Measurements from ENCODE around the gene CDC42EP5.
"Not testable (repeated sequence)": the region's sequence is repeated elsewhere in the genome, so short reads cannot be mapped to it uniquely, and the experiment has no call there.

The CDC42EP5 gene

DNA sequence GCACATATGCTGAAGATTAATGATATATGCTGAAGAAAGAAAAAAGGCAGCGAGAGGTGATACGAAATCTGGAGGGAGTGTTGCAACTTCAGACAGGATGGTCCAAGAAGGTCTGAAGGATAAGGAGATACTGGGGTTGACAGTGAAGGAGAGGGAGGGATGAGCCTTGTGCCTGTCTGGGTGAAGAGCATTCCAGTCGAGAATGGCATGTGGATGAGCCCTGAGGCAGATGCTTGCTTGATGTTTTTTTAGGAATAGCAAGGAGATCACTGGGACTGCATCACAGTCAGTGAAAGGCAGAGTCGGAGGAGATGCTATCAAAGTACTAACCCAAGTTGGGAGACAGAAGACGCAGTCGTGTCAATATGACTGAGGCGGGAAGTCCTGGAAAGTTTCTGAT lies 16.2 kb upstream of the CDC42EP5 start:
- no peak for DNase-seq

- DNase-seq = no peak
Measured at GRCh38 chr19:54485851-54486250, 12.8 kb upstream of the CDC42EP5 start.

- DNase-seq = no peak
Measured at GRCh38 chr19:54484451-54484850, 11.4 kb upstream of the CDC42EP5 start.

- no peak for DNase-seq
Measured at GRCh38 chr19:54482889-54483288, 9.8 kb upstream of the CDC42EP5 start.

DNA sequence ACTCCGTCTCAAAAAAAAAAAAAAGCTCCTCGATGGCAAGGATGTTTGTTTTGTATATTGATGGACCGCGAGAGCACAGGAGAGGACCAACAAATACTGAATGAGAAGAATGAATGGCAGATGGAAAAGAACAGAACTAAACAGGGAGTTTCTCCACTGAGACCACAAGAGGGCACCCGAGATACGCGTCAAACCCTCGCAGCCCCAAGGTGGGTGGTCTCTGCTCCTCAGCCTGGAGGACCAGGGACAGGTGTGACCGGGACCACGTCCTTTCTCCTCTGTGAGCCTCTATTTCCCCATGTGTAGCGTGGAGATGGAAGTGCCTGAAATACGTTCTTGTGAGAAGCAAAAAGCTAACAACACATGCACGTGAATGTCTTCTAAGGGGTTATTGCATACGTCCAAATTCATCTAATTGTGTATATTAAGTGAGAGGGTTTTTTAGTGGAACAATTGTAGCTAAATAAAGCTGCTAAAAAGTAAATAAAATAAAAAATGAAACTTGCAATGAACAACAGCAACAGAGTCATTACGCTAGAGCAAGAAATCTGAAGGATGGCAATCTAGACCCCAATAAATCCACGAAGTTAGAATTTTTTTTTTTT lies 8.3 kb upstream of the CDC42EP5 start:
- peak; percentile 66 for DNase-seq

DNA sequence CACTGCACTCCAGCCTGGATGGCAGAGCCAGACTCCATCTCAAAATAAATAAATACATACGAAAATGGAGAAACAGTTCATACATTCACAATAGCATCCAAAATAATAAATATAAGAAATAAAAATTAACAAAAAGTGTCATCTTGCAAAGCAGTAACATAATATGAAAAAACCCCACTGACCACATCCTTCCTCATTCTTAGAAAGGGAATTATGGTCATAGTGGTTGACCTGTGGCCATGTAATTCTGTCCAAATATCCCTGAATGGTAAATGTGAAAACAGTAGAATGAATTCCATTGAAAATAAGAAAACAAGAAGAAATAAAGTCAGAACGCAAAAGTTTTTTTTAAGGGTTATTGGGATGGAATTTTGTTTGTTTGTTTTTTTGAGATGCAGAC lies 7.0 kb upstream of the CDC42EP5 start:
- no peak for DNase-seq

DNA sequence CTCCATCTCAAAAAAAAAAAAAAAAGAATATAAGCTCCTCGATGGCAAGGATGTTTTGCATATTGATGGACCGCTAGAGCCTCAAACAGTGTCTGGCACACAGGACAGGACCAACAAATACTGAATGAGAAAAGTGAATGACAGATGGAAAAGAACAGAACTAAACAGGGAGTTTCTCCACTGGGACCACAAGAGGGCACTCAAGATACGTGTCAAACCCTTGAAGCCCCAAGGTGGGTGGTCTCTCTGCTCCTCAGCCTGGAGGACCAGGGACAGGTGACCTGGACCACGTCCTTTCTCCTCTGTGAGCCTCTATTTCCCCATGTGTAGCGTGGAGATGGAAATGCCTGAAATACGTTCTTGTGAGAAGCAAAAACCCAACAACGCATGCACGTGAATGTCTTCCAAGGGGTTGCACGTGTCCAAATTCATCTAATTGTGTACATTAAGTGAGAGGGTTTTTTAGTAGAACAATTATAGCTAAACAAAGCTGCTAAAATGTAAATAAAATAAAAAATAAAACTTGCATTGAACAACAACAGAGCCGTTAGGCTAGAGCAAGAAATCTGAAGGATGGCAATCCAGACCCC lies 5.7 kb upstream of the CDC42EP5 start:
- peak; percentile 56 for DNase-seq

GRCh38 chr19:54477650-54478049 lies 4.6 kb upstream of the CDC42EP5 start:
- DNase-seq = no peak

DNA sequence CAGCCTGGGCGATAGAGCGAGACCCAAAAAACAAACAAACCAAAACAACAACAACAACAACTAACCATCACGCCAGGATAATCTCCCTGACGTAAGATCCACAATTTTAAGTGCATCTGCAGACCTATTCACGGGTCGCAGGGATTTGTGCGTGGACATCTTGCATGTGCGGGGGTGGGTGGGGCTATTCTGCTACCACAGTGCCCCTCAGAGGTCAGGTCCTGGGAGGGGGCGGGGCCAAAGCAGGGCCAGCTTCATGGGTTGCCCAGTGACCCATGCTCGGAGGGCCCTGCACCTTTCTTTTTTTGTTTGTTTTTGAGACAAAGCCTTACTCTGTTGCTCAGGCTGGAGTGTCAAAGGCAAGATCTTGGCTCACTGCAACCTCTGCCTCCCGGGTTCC lies 2.6 kb upstream of the CDC42EP5 start:
- no peak for DNase-seq

- no peak for DNase-seq
Measured at GRCh38 chr19:54473892-54474372, 836 bp upstream of the CDC42EP5 start.

DNA sequence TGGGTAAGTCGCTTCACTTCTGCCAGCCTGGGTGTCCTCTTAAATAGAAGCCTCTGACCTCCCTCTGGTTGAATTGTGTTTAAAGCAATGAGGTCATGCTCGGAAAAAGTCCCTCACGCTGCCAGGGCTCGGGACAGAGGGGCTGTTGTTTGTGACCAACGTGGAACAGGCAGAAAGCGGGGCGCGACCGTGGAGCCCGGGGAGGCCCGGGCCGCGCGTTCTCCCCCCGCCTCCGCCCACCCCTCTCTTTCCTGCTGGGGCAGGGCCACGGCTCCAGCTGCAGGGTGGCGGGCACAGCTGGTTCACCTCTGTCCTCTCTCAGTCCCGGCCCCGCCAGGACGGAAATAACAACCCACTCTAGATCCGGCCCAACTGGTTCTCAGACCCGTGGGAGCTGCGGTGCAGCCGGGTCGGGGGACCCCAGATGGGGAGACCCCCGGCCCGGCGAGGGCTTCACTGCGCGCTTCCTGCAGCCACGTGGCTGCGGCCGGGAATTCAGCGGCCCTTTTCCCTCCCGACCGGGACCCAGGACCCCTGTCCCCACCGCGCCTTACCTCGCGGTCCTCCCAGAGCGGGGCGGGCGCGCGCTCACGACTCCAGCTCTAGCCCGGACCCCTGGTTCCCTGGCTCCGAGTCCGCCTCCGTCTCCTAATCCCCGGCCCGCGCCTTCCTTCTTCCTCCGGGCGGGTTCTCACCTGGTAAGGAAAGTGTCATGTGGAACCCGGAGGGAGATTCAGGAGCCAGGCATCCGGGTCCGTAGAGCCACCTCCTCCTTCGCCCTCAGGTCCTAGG lies 1.9 kb downstream of the CDC42EP5 start:
- DNase-seq = no peak

- no peak for DNase-seq
Measured at GRCh38 chr19:54470276-54470887, 2.7 kb downstream of the CDC42EP5 start.

GRCh38 chr19:54469496-54469934 lies 3.6 kb downstream of the CDC42EP5 start:
- no peak for DNase-seq

DNA sequence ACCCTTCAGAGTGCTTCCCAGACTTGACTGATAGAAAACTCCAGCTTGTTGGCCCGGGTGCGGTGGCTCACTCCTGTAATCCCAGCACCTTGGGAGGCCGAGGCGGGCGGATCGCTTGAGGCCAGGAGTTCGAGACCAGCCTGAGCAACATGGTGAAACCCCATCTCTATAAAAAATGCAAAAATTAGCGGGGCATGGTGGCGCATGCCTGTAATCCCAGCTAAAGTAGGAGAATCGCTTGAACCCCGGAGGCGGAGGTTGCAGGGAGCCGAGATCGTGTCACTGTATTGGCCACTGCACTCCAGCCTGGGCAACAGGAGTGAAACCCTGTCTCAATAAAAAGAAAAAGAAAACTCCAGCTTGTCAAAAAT lies 7.0 kb downstream of the CDC42EP5 start:
- DNase-seq = not testable (repeated sequence)

- no peak for DNase-seq
Measured at GRCh38 chr19:54465426-54466109, 7.5 kb downstream of the CDC42EP5 start.

DNA sequence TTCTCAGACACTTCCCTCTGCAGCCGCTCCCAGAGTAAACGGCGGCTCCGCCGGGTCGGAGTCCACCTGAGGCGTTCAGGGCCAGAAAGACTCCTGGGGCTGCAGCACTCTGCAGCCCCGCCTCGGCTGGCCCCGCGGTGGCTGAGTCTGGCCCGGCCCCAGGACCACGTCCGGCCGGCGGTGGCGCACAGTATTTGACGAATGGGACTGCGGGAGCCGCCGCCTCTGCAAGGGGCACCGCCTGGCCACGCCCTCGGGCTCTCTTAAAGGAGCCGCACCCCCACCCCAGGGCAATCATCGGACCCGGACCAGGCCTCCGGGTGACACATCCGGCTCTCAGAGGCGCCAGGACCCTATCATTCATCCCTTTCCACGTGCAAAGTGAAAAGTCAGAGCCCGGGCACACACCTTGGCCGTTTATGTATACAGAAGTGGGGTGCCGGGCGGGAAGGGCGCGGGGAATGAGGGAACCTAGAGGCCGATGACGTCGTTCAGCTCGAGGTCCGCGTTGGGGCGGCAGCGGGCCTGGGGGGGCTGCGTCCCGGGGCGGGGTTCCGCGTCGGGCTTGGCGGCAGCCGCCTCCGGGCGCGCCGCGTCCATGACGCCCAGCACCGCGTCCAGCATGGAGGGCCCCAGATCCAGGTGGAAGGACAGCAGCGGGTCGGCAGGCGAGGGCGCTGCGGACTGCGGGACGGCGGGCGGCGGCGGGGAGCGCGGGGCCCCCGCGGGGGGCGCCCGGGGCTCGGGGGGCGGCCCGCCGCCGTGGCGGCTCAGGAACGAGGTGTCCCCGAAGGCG lies 8.3 kb downstream of the CDC42EP5 start:
- DNase-seq = peak; percentile 58

DNA sequence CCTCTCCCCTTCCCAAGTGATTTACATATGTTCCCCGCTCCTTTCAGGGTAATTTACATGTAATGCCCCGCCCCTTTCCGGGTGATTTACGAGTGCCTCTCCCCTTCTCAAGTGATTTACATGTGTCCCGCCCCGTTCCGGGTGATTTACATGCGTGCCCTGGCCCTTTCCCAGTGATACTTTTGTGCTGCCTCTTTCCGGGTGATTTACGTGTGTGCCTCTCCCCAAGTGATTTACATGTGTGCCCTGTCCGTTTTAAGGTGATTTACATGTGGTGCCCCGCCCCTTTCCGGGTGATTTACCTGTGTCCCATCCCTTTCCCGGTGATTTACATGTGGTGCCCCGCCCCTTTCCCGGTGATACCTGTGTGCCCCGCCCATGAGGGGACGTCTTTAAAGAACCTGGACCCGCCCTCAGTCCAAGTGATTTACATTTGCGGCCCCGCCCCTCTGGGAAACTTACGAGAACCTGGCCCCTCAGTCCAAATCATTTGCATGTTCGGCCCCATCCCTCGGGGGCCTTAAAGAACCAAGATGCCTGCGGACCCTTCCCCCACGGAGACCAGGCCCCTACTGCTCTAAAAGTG lies 9.0 kb downstream of the CDC42EP5 start:
- peak; percentile 95 for DNase-seq

- DNase-seq = peak; percentile 96
Measured at GRCh38 chr19:54463531-54464043, 9.5 kb downstream of the CDC42EP5 start, which contains the start of gene LENG9. LENG9 (minus strand) TSS chr19:54463778; CDS start chr19:54463526, 252 bp downstream.

- DNase-seq = no peak
Measured at GRCh38 chr19:54462655-54463530, 10.2 kb downstream of the CDC42EP5 start.

- DNase-seq = no peak
Measured at GRCh38 chr19:54462047-54462654, 10.9 kb downstream of the CDC42EP5 start.

Data from NCI-H1436 (cell line).